PC-3 (cell line): ENCODE results near the gene EPC1.

Experiments used
- EZH2 ChIP-seq: fragments of 300-600 bp; sonication (generic); IDR thresholded peaks from one replicate; pipeline ENCODE4 v1.6.1; 2017; ENCODE audit warnings: antibody characterized with exemption, mild to moderate bottlenecking, low read length; ENCODE audit not compliant: unreplicated experiment
- EZH2phosphoT487 ChIP-seq: fragments of 300-600 bp; sonication (generic); IDR thresholded peaks from 2 replicates; pipeline ENCODE4 v1.6.1; 2018; ENCODE audit warnings: mild to moderate bottlenecking, antibody characterized with exemption, low read length, borderline replicate concordance
- TF ChIP-seq, protein P1 (sequence below): fragments of 300-600 bp; sonication (generic); conservative IDR thresholded peaks from 2 replicates; pipeline ENCODE4 v1.5.1; 2017; ENCODE audit warnings: antibody characterized with exemption, low read depth, mild to moderate bottlenecking, low read length

- TF ChIP-seq, protein P1, sequence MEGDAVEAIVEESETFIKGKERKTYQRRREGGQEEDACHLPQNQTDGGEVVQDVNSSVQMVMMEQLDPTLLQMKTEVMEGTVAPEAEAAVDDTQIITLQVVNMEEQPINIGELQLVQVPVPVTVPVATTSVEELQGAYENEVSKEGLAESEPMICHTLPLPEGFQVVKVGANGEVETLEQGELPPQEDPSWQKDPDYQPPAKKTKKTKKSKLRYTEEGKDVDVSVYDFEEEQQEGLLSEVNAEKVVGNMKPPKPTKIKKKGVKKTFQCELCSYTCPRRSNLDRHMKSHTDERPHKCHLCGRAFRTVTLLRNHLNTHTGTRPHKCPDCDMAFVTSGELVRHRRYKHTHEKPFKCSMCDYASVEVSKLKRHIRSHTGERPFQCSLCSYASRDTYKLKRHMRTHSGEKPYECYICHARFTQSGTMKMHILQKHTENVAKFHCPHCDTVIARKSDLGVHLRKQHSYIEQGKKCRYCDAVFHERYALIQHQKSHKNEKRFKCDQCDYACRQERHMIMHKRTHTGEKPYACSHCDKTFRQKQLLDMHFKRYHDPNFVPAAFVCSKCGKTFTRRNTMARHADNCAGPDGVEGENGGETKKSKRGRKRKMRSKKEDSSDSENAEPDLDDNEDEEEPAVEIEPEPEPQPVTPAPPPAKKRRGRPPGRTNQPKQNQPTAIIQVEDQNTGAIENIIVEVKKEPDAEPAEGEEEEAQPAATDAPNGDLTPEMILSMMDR: peak; percentile 98
- TF ChIP-seq EZH2 (no peak), EZH2phosphoT487 (no peak)
Observed at GRCh38 chr10:32377458-32378259, 30.7 kb upstream of the EPC1 start.
